Fibroblast of villous mesenchyme (primary cell): ENCODE results near the gene LHX3. TPM values are rescaled to one million over a fixed set of nuclear protein-coding genes. Genes with fewer than 3 reads are reported as not detected.
A peak's percentile ranks its signal among the peaks of the same experiment; 100 is the strongest.

ENCODE experiments used
- DNase-seq: peaks from one replicate; pipeline ENCODE4 v3.0.0-alpha.2; 2010; ENCODE audit warnings: low read depth
- H3K4me3 ChIP-seq: 2 replicates; pipeline ENCODE4 v1.5.1; 2011; ENCODE audit warnings: low read depth, mild to moderate bottlenecking, low read length
- CTCF ChIP-seq: IDR thresholded peaks from 2 replicates; pipeline ENCODE4 v1.5.1; 2012; ENCODE audit warnings: low read depth, mild to moderate bottlenecking, low read length; ENCODE audit not compliant: insufficient read depth
- total RNA-seq: library from RNA; depleted of rRNA; stranded (reverse); fragments of >200 nt; gene quantifications from 2 replicates; pipeline ENCODE4 v1.2.3, GENCODE V29; 2012

Gene LHX3
- total RNA-seq, 1 donor: not detected

- DNase-seq: peak; percentile 15
- TF ChIP-seq CTCF: no peak
- H3K4me3 ChIP-seq: no peak overlapping the region
Measured at GRCh38 chr9:136201609-136202453, 3.1 kb downstream of the LHX3 start.

DNA sequence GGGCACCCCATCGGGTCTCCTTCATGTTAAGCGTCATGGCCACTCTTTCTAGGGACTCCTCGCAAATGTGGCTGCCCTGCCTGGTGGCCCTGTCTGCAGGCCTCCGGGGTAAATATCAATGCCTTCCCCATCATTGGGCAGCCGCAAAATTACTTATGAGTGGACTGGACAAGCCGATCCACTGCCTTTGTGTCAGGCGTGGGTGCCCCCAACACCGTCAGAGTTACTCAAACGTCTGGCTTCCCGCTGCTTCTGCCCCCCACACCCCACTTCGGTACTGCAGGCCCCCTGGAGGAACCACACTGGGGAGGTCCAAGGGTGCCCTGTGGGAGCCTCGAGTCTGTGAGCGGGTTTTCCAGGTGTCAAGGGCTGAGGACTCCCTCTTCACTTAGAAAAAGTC is 3.8 kb downstream of the LHX3 start:
- TF ChIP-seq CTCF: no peak
- DNase-seq: no peak

DNA sequence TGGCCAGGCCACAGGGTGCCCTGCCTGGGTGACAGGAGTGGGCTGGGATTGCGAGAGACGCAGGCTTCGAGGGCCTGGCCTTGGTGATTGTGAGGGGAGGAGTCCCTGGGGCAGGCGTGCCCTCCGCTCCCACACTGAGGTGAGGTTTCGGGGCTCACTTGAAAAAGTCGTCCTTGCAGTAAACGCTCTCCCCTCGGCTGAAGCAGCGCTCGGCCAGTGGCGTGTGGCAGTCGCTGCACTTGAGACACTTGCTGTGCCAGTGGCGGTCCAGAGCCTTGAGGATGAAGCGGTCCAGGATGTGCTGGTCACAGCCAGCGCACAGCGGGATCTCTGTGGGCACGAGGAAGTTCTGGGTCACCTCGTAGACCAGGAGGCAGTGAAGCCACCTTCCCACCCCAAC is 4.5 kb downstream of the LHX3 start:
- DNase-seq: no peak
- no peak for TF ChIP-seq CTCF
- H3K4me3 ChIP-seq: no peak overlapping the region

More for the DNA sequence above, 3.8 kb downstream of the LHX3 start:
- H3K4me3 ChIP-seq: no peak overlapping the region

GRCh38 chr9:136199391-136200288 is 5.3 kb downstream of the LHX3 start:
- no peak overlapping the region for H3K4me3 ChIP-seq
- TF ChIP-seq CTCF: no peak
- DNase-seq: no peak

GRCh38 chr9:136198605-136199083 is 6.3 kb downstream of the LHX3 start:
- TF ChIP-seq CTCF: no peak
- no peak overlapping the region for H3K4me3 ChIP-seq
- DNase-seq: no peak

DNA sequence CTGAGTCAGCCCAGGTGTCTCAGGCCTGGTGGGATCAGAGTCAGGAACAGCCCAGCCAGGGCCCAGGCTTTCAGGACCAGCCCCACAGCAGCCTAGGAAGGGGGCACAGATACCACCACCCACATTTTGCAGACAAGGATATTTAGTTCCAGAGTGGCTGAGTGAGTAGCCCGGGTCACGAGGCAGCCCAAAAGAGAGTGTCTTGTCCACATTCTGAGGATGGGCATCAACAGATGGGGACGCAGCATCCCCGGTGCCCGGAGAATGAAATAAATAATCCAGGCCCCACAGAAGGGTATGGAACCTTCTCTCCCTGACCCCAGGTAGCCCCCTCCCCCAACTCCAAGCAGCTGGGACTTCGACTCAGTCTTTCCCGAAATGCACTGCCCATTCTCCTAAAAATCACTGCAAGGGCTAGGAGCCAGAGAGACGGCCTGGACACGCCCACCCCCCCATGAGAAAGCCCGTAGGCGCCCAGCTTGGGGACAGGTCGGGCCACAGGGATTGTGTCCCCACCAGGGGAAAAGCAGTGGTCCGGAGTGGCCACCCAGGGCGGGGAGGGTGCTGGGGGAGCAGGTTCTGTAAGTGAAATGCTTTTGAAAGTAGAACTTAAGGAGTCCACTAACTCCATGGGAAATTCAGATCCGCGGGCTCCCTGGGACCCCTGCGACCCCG is 6.9 kb downstream of the LHX3 start:
- DNase-seq: no peak
- TF ChIP-seq CTCF: no peak
- no peak overlapping the region for H3K4me3 ChIP-seq
